Liver (tissue), 3 donors: ENCODE data around the gene PFKFB4.
"Not testable (repeated sequence)": the region's sequence is repeated elsewhere in the genome, so short reads cannot be mapped to it uniquely, and the experiment has no call there.

Source experiments
- EGR1 ChIP-seq, 2 donors: IDR thresholded peaks; 2 replicates each; pipeline ENCODE4 v1.6.1; 2016 to 2018; ENCODE audit warnings: antibody characterized with exemption in 2 of 2, low read depth in 2 of 2
- JUND ChIP-seq, 2 donors: IDR thresholded peaks; 2 replicates each; pipeline ENCODE4 v1.6.1; 2016; ENCODE audit warnings: antibody characterized with exemption in 2 of 2
- RXRA ChIP-seq, 2 donors: IDR thresholded peaks; 2 replicates each; pipeline ENCODE4 v1.6.1; 2017 to 2018; ENCODE audit warnings: antibody characterized with exemption in 2 of 2, mild to moderate bottlenecking in 1 of 2
- SP1 ChIP-seq: IDR thresholded peaks from 2 replicates; pipeline ENCODE4 v1.6.1; 2018; ENCODE audit warnings: antibody characterized with exemption, mild to moderate bottlenecking
- TF ChIP-seq, protein P1 (sequence below): fragments of 150-350 bp; IDR thresholded peaks from 2 replicates; pipeline ENCODE4 v1.5.1; 2017; ENCODE audit warnings: improper control_type of control experiment, low read depth, low read length; ENCODE audit not compliant: missing input control
- TF ChIP-seq, protein P2 (sequence below): IDR thresholded peaks from 2 replicates; pipeline ENCODE4 v1.6.1; 2016; ENCODE audit warnings: antibody characterized with exemption, mild to moderate bottlenecking
- TF ChIP-seq, protein P3 (sequence below): IDR thresholded peaks from 2 replicates; pipeline ENCODE4 v1.6.1; 2016; ENCODE audit warnings: antibody characterized with exemption
- TF ChIP-seq, protein P4 (sequence below): IDR thresholded peaks from 2 replicates; pipeline ENCODE4 v1.6.1; 2016; ENCODE audit warnings: antibody characterized with exemption
- donor health status: healthy.
- donor health status: healthy.

DNA sequence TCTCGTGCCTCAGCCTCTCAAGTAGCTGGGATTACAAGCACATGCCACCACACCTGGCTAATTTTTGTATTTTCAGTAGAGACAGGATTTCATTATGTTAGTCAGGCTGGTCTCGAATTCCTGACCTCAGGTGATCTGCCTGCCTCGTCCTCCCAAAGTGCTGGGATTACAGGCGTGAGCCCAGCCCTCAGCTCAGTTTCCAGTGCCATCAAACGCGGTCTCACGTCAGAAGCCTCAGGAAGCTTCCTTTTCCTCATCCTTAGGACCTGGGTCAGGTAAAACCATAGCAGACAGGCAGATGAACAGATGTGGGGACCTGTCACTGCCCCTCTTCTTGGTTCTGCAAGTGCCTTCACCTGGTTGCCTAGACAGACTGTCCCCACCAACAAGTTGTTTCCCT lies 5.0 kb downstream of the PFKFB4 start:
- TF ChIP-seq, protein P1, sequence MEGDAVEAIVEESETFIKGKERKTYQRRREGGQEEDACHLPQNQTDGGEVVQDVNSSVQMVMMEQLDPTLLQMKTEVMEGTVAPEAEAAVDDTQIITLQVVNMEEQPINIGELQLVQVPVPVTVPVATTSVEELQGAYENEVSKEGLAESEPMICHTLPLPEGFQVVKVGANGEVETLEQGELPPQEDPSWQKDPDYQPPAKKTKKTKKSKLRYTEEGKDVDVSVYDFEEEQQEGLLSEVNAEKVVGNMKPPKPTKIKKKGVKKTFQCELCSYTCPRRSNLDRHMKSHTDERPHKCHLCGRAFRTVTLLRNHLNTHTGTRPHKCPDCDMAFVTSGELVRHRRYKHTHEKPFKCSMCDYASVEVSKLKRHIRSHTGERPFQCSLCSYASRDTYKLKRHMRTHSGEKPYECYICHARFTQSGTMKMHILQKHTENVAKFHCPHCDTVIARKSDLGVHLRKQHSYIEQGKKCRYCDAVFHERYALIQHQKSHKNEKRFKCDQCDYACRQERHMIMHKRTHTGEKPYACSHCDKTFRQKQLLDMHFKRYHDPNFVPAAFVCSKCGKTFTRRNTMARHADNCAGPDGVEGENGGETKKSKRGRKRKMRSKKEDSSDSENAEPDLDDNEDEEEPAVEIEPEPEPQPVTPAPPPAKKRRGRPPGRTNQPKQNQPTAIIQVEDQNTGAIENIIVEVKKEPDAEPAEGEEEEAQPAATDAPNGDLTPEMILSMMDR = not testable (repeated sequence)
- not testable (repeated sequence) for TF ChIP-seq SP1; EGR1 (IDR thresholded peaks at IDR 0.05; ENCODE audit: low read depth in 2 of 2); JUND (IDR thresholded peaks at IDR 0.05); RXRA (IDR thresholded peaks at IDR 0.05)
- TF ChIP-seq, protein P2, sequence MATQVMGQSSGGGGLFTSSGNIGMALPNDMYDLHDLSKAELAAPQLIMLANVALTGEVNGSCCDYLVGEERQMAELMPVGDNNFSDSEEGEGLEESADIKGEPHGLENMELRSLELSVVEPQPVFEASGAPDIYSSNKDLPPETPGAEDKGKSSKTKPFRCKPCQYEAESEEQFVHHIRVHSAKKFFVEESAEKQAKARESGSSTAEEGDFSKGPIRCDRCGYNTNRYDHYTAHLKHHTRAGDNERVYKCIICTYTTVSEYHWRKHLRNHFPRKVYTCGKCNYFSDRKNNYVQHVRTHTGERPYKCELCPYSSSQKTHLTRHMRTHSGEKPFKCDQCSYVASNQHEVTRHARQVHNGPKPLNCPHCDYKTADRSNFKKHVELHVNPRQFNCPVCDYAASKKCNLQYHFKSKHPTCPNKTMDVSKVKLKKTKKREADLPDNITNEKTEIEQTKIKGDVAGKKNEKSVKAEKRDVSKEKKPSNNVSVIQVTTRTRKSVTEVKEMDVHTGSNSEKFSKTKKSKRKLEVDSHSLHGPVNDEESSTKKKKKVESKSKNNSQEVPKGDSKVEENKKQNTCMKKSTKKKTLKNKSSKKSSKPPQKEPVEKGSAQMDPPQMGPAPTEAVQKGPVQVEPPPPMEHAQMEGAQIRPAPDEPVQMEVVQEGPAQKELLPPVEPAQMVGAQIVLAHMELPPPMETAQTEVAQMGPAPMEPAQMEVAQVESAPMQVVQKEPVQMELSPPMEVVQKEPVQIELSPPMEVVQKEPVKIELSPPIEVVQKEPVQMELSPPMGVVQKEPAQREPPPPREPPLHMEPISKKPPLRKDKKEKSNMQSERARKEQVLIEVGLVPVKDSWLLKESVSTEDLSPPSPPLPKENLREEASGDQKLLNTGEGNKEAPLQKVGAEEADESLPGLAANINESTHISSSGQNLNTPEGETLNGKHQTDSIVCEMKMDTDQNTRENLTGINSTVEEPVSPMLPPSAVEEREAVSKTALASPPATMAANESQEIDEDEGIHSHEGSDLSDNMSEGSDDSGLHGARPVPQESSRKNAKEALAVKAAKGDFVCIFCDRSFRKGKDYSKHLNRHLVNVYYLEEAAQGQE = not testable (repeated sequence)
- TF ChIP-seq, protein P3, sequence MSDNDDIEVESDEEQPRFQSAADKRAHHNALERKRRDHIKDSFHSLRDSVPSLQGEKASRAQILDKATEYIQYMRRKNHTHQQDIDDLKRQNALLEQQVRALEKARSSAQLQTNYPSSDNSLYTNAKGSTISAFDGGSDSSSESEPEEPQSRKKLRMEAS = not testable (repeated sequence)
- TF ChIP-seq, protein P4, sequence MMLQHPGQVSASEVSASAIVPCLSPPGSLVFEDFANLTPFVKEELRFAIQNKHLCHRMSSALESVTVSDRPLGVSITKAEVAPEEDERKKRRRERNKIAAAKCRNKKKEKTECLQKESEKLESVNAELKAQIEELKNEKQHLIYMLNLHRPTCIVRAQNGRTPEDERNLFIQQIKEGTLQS = not testable (repeated sequence)
